C4-2B (cell line): ENCODE data around the gene SHANK1.

Experiments used
- H3K27ac ChIP-seq: fragments of 450-650 bp; 2 replicates; pipeline ENCODE4 v1.5.1; 2017
- CTCF ChIP-seq: fragments of 450-650 bp; conservative IDR thresholded peaks from 2 replicates; pipeline ENCODE4 v1.5.1; 2017; ENCODE audit warnings: mild to moderate bottlenecking
- ZFX ChIP-seq: fragments of 450-650 bp; IDR thresholded peaks from 2 replicates; pipeline ENCODE4 v1.6.1; 2017

SHANK1 gene

DNA sequence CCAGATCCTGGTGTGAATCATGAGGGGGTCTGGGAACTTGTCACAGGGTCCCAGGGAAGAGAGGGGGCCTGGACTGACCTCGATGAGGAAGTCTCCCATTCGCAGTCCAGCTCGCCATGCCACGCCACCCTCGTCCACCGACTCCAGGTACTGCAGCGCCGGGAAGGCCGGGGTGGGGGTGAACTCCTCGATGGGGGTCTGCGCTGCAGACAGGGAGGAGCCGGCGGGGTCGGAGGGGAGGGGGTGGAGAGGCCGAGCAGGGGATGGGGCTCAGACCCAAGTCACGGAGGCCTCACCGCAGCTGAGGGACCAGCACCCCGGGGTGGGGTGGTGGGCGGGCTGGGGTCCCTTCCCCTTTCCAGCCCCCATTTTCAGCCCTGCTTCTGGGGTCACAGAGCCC, 30.8 kb downstream of the SHANK1 start:
- H3K27ac ChIP-seq: no peak overlapping the region

GRCh38 chr19:50686310-50687032, 33.1 kb downstream of the SHANK1 start:
- H3K27ac ChIP-seq: no peak overlapping the region
- TF ChIP-seq ZFX (no peak), CTCF (no peak)

More for the DNA sequence above, 30.8 kb downstream of the SHANK1 start:
- TF ChIP-seq ZFX (no peak), CTCF (no peak)

GRCh38 chr19:50679177-50680125, 40.2 kb downstream of the SHANK1 start:
- H3K27ac ChIP-seq: no peak overlapping the region
- TF ChIP-seq ZFX (no peak), CTCF (no peak)

- H3K27ac ChIP-seq: no peak overlapping the region
- TF ChIP-seq CTCF: no peak
- TF ChIP-seq ZFX: no peak
Measured at GRCh38 chr19:50678323-50678722, 41.3 kb downstream of the SHANK1 start.

DNA sequence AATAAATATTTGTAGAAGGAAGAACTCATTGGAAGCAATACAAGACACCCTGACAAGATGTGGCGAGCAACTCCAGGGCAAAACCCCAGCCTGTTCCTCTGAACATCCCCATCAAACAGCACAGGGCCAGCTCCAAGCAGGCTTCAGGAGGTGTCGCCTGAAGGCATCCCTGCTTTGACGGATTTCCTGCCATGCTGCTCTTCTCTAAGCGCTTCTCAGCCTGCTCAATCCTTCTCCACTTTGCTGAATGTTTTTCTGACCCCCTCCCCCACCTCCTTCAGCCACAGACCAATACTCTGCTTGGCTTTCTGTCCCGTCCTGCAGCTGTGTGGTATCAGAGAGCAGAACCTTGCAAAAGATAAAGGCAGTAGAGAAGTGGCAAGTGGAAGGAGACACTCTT, 42.0 kb downstream of the SHANK1 start:
- H3K27ac ChIP-seq: no peak overlapping the region
- TF ChIP-seq ZFX (no peak), CTCF (no peak)

DNA sequence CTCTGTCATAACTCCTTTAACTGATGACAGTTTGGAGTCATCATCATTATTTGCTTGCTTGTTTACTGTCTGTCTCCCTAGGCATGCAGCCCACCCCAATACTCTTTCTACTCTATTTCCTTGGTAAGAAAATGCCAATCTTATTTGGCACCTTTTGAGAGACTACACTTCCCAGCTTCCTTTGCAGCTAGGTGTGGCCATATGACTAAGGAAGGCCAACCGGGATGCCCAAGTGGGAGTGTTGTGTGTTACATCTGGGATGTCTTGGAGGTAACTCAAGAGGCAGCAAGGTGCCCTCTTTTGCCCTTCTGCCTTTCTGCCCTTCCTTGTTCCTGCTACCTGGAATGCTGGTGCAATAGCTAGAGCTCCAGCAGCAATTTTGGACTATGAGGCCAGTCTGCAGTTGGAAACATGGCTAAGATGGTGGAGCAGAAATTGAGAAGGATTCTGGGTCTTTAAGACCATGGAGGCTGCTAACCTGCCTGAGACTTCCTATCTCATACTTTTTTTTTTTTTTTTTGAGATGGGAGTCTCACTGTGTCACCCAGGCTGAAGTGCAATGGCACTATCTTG, 42.9 kb downstream of the SHANK1 start:
- H3K27ac ChIP-seq: no peak overlapping the region
- TF ChIP-seq ZFX: no peak
- TF ChIP-seq CTCF: no peak

GRCh38 chr19:50673118-50673517, 46.5 kb downstream of the SHANK1 start:
- H3K27ac ChIP-seq: no peak overlapping the region
- no peak for TF ChIP-seq ZFX
- TF ChIP-seq CTCF: no peak
